ENCODE results near the gene SERBP1.
"Not testable (repeated sequence)": the region's sequence is repeated elsewhere in the genome, so short reads cannot be mapped to it uniquely, and the experiment has no call there.

The SERBP1 gene

DNA sequence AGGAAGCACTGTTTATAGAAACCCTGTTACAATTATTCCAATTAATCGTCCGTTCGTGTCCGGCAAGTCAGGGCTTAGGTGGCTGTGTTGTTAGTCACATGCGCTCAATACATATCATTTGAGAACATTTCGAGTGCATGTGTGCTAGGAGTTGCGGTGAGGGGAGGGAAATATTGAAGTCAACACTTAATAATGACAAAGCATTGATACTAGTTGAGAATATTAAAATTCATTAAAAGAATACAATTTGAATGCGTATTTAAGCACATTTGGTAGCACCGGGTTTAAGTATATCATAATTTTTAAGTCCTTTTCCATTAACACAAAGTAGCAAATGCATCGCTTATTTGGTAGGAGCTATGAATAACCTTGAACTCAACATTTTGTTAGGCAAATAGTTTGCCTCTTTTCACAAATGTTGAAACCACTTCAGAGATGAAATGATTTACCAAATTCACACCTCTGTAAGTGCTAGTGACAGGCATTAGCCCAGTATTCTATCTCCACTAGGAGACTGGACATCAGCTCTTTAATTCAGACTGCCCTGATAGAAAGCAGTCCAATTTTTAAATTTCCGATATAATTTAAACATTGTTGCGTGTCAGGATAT is 1.1 kb upstream of the SERBP1 start:
- Mint-ChIP-seq H3K4me1 (ENCODE audit: low read depth) (peaks cover 39% of the 10 kb centered on the region), H3K4me3 (peak overlapping the region; percentile 100), H3K27ac (peak overlapping the region; percentile 99), H3K36me3 (ENCODE audit: low read depth) (peaks cover 47% of the 10 kb centered on the region), H3K9me3 (no peaks in the 10 kb centered on the region), H3K27me3 (no peaks in the 10 kb centered on the region)
- DNase-seq, result no peak

- H3K36me3 Mint-ChIP-seq (ENCODE audit: low read depth), result peaks cover 62% of the 10 kb centered on the region
- DNase-seq, result peak; percentile 75
- H3K4me3 Mint-ChIP-seq, result peak overlapping the region; percentile 100
- no peaks in the 10 kb centered on the region for H3K9me3 Mint-ChIP-seq
- peaks cover 52% of the 10 kb centered on the region for H3K4me1 Mint-ChIP-seq (ENCODE audit: low read depth)
- H3K27ac Mint-ChIP-seq, result peak overlapping the region; percentile 99
- no peaks in the 10 kb centered on the region for H3K27me3 Mint-ChIP-seq
Measured at GRCh38 chr1:67429528-67430357, 459 bp downstream of the SERBP1 start.

GRCh38 chr1:67429011-67429527 is 1.1 kb downstream of the SERBP1 start:
- DNase-seq, result peak; percentile 78
- H3K27ac Mint-ChIP-seq, result peak overlapping the region; percentile 99
- peaks cover 69% of the 10 kb centered on the region for H3K36me3 Mint-ChIP-seq (ENCODE audit: low read depth)
- H3K27me3 Mint-ChIP-seq, result no peaks in the 10 kb centered on the region
- H3K4me3 Mint-ChIP-seq, result peak overlapping the region; percentile 100
- peaks cover 54% of the 10 kb centered on the region for H3K4me1 Mint-ChIP-seq (ENCODE audit: low read depth)
- no peaks in the 10 kb centered on the region for H3K9me3 Mint-ChIP-seq

DNA sequence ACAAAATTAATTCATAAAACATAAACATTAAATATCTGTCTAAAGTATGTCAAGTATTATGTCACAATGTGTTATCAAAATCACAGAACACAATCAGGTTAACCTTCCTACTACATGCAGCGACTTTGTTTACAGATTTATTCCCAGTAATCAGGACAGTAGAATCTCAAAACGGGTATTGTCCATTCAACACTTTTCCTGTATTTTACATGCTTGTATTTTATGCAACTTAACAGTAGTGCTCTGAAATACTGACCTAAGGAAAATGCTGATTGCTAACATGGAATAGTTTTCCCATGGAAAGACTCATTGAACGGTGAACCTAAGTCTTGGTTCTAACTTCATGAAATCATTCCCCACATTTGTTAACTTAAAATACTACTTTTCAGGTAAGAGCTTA is 2.3 kb downstream of the SERBP1 start:
- no peaks in the 10 kb centered on the region for H3K9me3 Mint-ChIP-seq
- H3K4me3 Mint-ChIP-seq, result peak overlapping the region; percentile 100
- peak overlapping the region; percentile 99 for H3K27ac Mint-ChIP-seq
- no peaks in the 10 kb centered on the region for H3K27me3 Mint-ChIP-seq
- peaks cover 80% of the 10 kb centered on the region for H3K36me3 Mint-ChIP-seq (ENCODE audit: low read depth)
- DNase-seq, result no peak
- peaks cover 52% of the 10 kb centered on the region for H3K4me1 Mint-ChIP-seq (ENCODE audit: low read depth)

DNA sequence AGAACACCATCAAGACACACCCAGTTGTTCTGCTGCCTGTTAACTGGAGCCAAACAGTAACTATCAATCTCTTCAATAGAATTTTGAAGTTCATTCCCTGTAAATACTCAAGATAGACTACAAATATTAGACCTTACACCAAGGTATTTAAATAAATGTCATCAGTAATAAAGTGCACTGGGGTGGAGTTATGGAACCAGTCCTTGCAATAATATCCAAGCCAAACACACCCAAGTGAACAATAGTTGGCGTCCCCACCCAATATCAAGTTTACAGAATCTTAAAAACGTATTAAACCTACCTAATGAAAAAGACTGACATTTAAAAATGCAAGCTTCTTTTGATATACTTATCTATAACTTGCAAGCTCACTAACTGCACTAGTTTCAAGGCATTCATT is 2.7 kb downstream of the SERBP1 start:
- Mint-ChIP-seq H3K36me3 (ENCODE audit: low read depth) (peaks cover 85% of the 10 kb centered on the region), H3K4me3 (peak overlapping the region; percentile 100), H3K27me3 (no peaks in the 10 kb centered on the region), H3K9me3 (no peaks in the 10 kb centered on the region), H3K4me1 (ENCODE audit: low read depth) (peaks cover 54% of the 10 kb centered on the region), H3K27ac (peak overlapping the region; percentile 99)
- DNase-seq, result no peak

GRCh38 chr1:67420835-67421492 is 9.2 kb downstream of the SERBP1 start:
- no peaks in the 10 kb centered on the region for H3K9me3 Mint-ChIP-seq
- peak overlapping the region; percentile 87 for H3K27ac Mint-ChIP-seq
- H3K4me3 Mint-ChIP-seq, result peak overlapping the region; percentile 49
- peaks cover 86% of the 10 kb centered on the region for H3K4me1 Mint-ChIP-seq (ENCODE audit: low read depth)
- peaks cover 99% of the 10 kb centered on the region for H3K36me3 Mint-ChIP-seq (ENCODE audit: low read depth)
- no peak for DNase-seq
- H3K27me3 Mint-ChIP-seq, result no peaks in the 10 kb centered on the region

DNA sequence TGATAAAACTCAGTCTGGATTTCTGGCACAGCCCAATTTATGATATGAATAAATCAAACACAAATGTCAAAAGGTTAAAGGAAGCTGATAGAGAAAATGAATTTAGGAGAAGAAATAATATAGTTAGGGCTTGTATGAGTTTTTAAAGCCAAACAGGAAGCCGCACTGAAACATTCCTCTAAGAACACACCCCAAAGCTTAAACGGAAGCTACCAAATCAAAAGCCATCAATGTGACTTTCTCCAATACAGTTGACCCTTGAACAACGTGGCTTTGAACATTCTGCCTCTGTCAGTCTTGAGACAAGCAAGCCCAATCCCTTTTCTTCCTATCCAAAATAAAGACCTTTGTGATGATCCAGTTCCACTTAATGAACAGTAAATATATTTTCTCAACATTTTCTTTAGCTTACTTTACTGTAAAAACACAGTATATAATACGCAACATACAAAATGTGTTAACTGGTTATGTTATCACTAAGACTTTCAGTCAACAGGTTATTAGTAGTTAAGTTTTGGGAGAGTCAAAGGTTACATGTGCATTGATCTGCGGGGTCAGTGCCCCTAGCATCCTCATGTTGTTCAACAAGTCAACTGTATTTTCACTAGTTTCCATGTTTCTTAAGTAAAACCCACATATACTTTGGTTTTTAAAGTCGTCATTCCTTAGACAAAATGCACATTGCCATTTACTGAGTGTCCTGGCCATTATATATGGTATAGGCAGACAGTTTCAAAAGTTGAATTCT is 11.2 kb downstream of the SERBP1 start:
- peaks cover 86% of the 10 kb centered on the region for H3K4me1 Mint-ChIP-seq (ENCODE audit: low read depth)
- H3K9me3 Mint-ChIP-seq, result no peaks in the 10 kb centered on the region
- peaks cover 99% of the 10 kb centered on the region for H3K36me3 Mint-ChIP-seq (ENCODE audit: low read depth)
- peak overlapping the region; percentile 8 for H3K4me3 Mint-ChIP-seq
- no peak for DNase-seq
- no peaks in the 10 kb centered on the region for H3K27me3 Mint-ChIP-seq
- H3K27ac Mint-ChIP-seq, result peak overlapping the region; percentile 85

DNA sequence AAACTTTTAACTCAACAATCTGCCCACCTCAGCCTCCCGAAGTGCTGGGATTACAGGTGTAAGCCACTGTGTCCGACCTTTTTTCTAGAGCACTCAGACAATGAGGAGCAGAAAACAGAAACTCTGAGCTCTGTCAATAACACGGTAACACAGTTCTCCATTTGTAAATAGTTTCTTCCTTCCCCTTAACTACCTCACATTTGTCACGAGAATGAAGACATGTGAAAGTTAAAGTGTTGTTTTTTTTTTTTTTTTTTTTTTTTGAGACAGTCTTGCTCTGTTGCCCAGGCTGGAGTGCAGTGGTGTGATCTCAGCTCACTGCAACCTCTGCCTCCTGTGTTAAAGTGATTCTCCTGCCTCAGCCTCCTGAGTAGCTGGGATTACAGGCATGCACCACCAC is 12.5 kb downstream of the SERBP1 start:
- not testable (repeated sequence) for H3K27me3 Mint-ChIP-seq, DNase-seq, H3K9me3 Mint-ChIP-seq
- Mint-ChIP-seq H3K4me3 (peak overlapping the region; percentile 23), H3K36me3 (ENCODE audit: low read depth) (peaks cover 99% of the 10 kb centered on the region), H3K4me1 (ENCODE audit: low read depth) (peaks cover 80% of the 10 kb centered on the region), H3K27ac (peak overlapping the region; percentile 71)

- peak overlapping the region; percentile 81 for H3K27ac Mint-ChIP-seq
- H3K27me3 Mint-ChIP-seq, result no peaks in the 10 kb centered on the region
- H3K4me1 Mint-ChIP-seq (ENCODE audit: low read depth), result peaks cover 71% of the 10 kb centered on the region
- no peaks in the 10 kb centered on the region for H3K9me3 Mint-ChIP-seq
- H3K4me3 Mint-ChIP-seq, result no peak overlapping the region
- peaks cover 97% of the 10 kb centered on the region for H3K36me3 Mint-ChIP-seq (ENCODE audit: low read depth)
- no peak for DNase-seq
Measured at GRCh38 chr1:67415041-67415440, 15.2 kb downstream of the SERBP1 start.

DNA sequence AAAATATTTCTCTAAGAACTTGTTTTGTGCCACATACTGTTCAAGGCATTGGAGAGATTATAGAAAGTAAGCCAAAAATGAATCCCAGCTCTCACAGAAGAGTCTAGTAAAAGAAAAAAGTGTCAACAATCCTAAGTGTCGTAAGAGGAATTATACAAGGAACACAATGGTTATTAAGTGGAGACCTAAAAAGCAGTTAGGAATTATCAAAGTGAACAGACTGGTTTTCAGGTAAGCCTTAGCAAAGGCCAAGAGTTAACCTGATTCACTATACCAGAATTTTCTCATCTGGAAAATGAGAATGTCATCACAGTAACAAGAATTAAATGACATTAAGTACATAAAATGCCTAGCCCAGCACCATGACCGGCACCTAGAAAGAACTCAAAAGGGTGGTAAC is 15.6 kb downstream of the SERBP1 start:
- Mint-ChIP-seq H3K27ac (peak overlapping the region; percentile 81), H3K4me3 (no peak overlapping the region), H3K4me1 (ENCODE audit: low read depth) (peaks cover 71% of the 10 kb centered on the region), H3K27me3 (no peaks in the 10 kb centered on the region), H3K9me3 (no peaks in the 10 kb centered on the region), H3K36me3 (ENCODE audit: low read depth) (peaks cover 97% of the 10 kb centered on the region)
- DNase-seq, result no peak

GRCh38 chr1:67413101-67413500 is 17.1 kb downstream of the SERBP1 start:
- Mint-ChIP-seq H3K4me1 (ENCODE audit: low read depth) (peaks cover 63% of the 10 kb centered on the region), H3K36me3 (ENCODE audit: low read depth) (peaks cover 97% of the 10 kb centered on the region), H3K27ac (peak overlapping the region; percentile 40)
- not testable (repeated sequence) for H3K27me3 Mint-ChIP-seq, H3K9me3 Mint-ChIP-seq, DNase-seq, H3K4me3 Mint-ChIP-seq

- Mint-ChIP-seq H3K4me1 (ENCODE audit: low read depth) (peaks cover 34% of the 10 kb centered on the region), H3K36me3 (ENCODE audit: low read depth) (peaks cover 86% of the 10 kb centered on the region), H3K27me3 (no peaks in the 10 kb centered on the region), H3K9me3 (no peaks in the 10 kb centered on the region), H3K27ac (peak overlapping the region; percentile 50), H3K4me3 (no peak overlapping the region)
- DNase-seq, result no peak
Measured at GRCh38 chr1:67408148-67408547, 22.1 kb downstream of the SERBP1 start.

GRCh38 chr1:67407498-67407897 is 22.7 kb downstream of the SERBP1 start:
- Mint-ChIP-seq H3K27me3 (no peaks in the 10 kb centered on the region), H3K9me3 (no peaks in the 10 kb centered on the region), H3K4me3 (no peak overlapping the region), H3K36me3 (ENCODE audit: low read depth) (peaks cover 80% of the 10 kb centered on the region), H3K27ac (peak overlapping the region; percentile 18), H3K4me1 (ENCODE audit: low read depth) (peaks cover 31% of the 10 kb centered on the region)
- DNase-seq, result no peak
